ENCODE results near the gene GALNT9. TPM values are rescaled to one million over a fixed set of nuclear protein-coding genes. Genes with fewer than 3 reads are reported as not detected.
A peak's percentile ranks its signal among the peaks of the same experiment; 100 is the strongest.

GALNT9 gene
- polyA plus RNA-seq, 1 of the 3 experiments (the other 2 are of a cell fraction): not detected

GRCh38 chr12:132153501-132154340 lies 175.7 kb downstream of the GALNT9 start:
- H2AFZ ChIP-seq (ENCODE audit: low read depth): no peak overlapping the region
- no peak overlapping the region for H3K9ac ChIP-seq
- no peaks in the 10 kb centered on the region for H3K4me1 ChIP-seq (ENCODE audit: control insufficient read depth in 1 of 2, insufficient read depth in 2 of 2, low read depth in 1 of 2, low read length in 1 of 2)
- H3K9me3 ChIP-seq: no peaks in the 10 kb centered on the region
- no peak overlapping the region for H3K4me2 ChIP-seq
- POLR2A ChIA-PET: interaction anchor here (1.0 kb wide), 1 partner anchor 260 kb away, joined by 4 read pairs; no protein-coding TSS in a partner anchor
- DNase-seq: peak; percentile 95
- H3K27ac ChIP-seq (ENCODE audit: low read depth in 2 of 2, low read length in 1 of 2): no peak overlapping the region
- H3K4me3 ChIP-seq (ENCODE audit: low read depth in 2 of 2, low read length in 1 of 2): peak overlapping the region in 1 of 2 experiments; percentile 33; a peak in 1 of 4 replicates
- H3K27me3 ChIP-seq (ENCODE audit: insufficient read depth): no peaks in the 10 kb centered on the region
- H3F3A ChIP-seq (replicated peaks; ENCODE audit: insufficient read depth): peaks cover 15% of the 10 kb centered on the region
- WGBS (ENCODE audit: low lambda C conversion rate): 48% methylated on average over 28 of the region's 41 CpGs
- peaks cover 0 to 8% of the 10 kb centered on the region in 2 experiments for H3K36me3 ChIP-seq (replicated peaks in 1 of 2; ENCODE audit: control insufficient read depth in 1 of 2, insufficient read depth in 2 of 2, low read length in 1 of 2)
- CTCF ChIA-PET: interaction anchor here (0.5 to 4.9 kb wide), 41 partner anchors 8 to 485 kb away, joined by 3 to 110 read pairs (median 4); partner anchors contain the start of gene DDX51
- no peaks in the 10 kb centered on the region for H3K9me2 ChIP-seq
- 0 out of 2 replicates have a peak, but pooled peaks cover 3% of the 10 kb centered on the region for H4K20me1 ChIP-seq (ENCODE audit: insufficient read depth)
- TF ChIP-seq RAD21 (IDR thresholded peaks at IDR 0.05; ENCODE audit: low read length): peak; percentile 89
- TF ChIP-seq MXI1 (IDR thresholded peaks at IDR 0.05; ENCODE audit: low read depth, low read length): no peak
- no peak for TF ChIP-seq FOXJ3 (CRISPR knock-in tag; IDR thresholded peaks at IDR 0.05)
- no peak for TF ChIP-seq RXRA (IDR thresholded peaks at IDR 0.05; ENCODE audit: borderline replicate concordance, low read depth)
- no peak for TF ChIP-seq REST (IDR thresholded peaks at IDR 0.05; ENCODE audit: low read depth, low read length)
- peak; percentile 86 for TF ChIP-seq SMC3 (IDR thresholded peaks at IDR 0.05; ENCODE audit: low read depth, low read length)
- no peak for TF ChIP-seq TCF12 (IDR thresholded peaks at IDR 0.05)
- TF ChIP-seq CTCF (IDR thresholded peaks at IDR 0.05): peak; percentile 87
- H3K79me2 ChIP-seq (ENCODE audit: insufficient read depth): no peaks in the 10 kb centered on the region

- Histone ChIP-seq H4K20me1 (ENCODE audit: insufficient read depth) (0 out of 2 replicates have a peak, but pooled peaks cover 3% of the 10 kb centered on the region), H3K4me1 (ENCODE audit: control insufficient read depth in 1 of 2, insufficient read depth in 2 of 2, low read depth in 1 of 2, low read length in 1 of 2) (no peaks in the 10 kb centered on the region), H3K9ac (no peak overlapping the region), H3K36me3 (replicated peaks in 1 of 2; ENCODE audit: control insufficient read depth in 1 of 2, insufficient read depth in 2 of 2, low read length in 1 of 2) (peaks cover 0 to 9% of the 10 kb centered on the region in 2 experiments), H3K4me2 (no peak overlapping the region), H3K4me3 (ENCODE audit: low read depth in 2 of 2, low read length in 1 of 2) (no peak overlapping the region), H3K27ac (ENCODE audit: low read depth in 2 of 2, low read length in 1 of 2) (no peak overlapping the region), H3K9me2 (no peaks in the 10 kb centered on the region), H3K27me3 (ENCODE audit: insufficient read depth) (no peaks in the 10 kb centered on the region), H3K9me3 (no peaks in the 10 kb centered on the region), H2AFZ (ENCODE audit: low read depth) (no peak overlapping the region), H3K79me2 (ENCODE audit: insufficient read depth) (no peaks in the 10 kb centered on the region), H3F3A (replicated peaks; ENCODE audit: insufficient read depth) (peaks cover 15% of the 10 kb centered on the region)
- no peak for TF ChIP-seq FOXM1 (IDR thresholded peaks at IDR 0.05; ENCODE audit: low read depth)
- no peak for TF ChIP-seq EP300 (IDR thresholded peaks at IDR 0.05; ENCODE audit: borderline replicate concordance in 1 of 2, low read depth in 1 of 2, low read length in 1 of 2)
- no peak for TF ChIP-seq SMC3 (IDR thresholded peaks at IDR 0.05; ENCODE audit: low read depth, low read length)
- TF ChIP-seq RCOR1 (IDR thresholded peaks at IDR 0.05; ENCODE audit: low read length): no peak
- TF ChIP-seq YY1 (IDR thresholded peaks at IDR 0.05; ENCODE audit: low read depth): no peak
- no peak for TF ChIP-seq TCF12 (IDR thresholded peaks at IDR 0.05)
- TF ChIP-seq SIN3A (IDR thresholded peaks at IDR 0.05; ENCODE audit: borderline replicate concordance, low read depth, low read length): no peak
- no peak for TF ChIP-seq USF1 (IDR thresholded peaks at IDR 0.05; ENCODE audit: borderline replicate concordance, low read depth)
- TF ChIP-seq ELF1 (IDR thresholded peaks at IDR 0.05): no peak
- no peak for TF ChIP-seq TEAD4 (IDR thresholded peaks at IDR 0.05; ENCODE audit: borderline replicate concordance, insufficient read depth)
- no peak for TF ChIP-seq NRF1 (IDR thresholded peaks at IDR 0.05; ENCODE audit: low read depth, low read length)
- TF ChIP-seq CTCF (IDR thresholded peaks at IDR 0.05): no peak
- no peak for TF ChIP-seq JUND (IDR thresholded peaks at IDR 0.05)
- POLR2A ChIA-PET: no interaction called here
- CTCF ChIA-PET: interaction anchor here (0.9 to 4.9 kb wide), 15 partner anchors 10 to 330 kb away, joined by 3 to 110 read pairs (median 6); partner anchors contain the start of gene DDX51
- DNase-seq: no peak
- 92% methylated on average over 17 of the region's 20 CpGs for WGBS (ENCODE audit: low lambda C conversion rate)
Measured at GRCh38 chr12:132152953-132153352, 176.4 kb downstream of the GALNT9 start.

All from SK-N-SH (cell line).